HG02610 (cell line): ENCODE measurements around the gene SLC7A9.
"Not testable (repeated sequence)": the region's sequence is repeated elsewhere in the genome, so short reads cannot be mapped to it uniquely, and the experiment has no call there.

Experiments used
- ATAC-seq: cut with Tn5 transposase; IDR thresholded peaks from one replicate; pipeline ENCODE4 v1.9.1; 2021; ENCODE audit warnings: mild to moderate bottlenecking, moderate library complexity; ENCODE audit not compliant: unreplicated experiment

The SLC7A9 gene

GRCh38 chr19:32886241-32886640, 16.7 kb upstream of the SLC7A9 start:
- no peak for ATAC-seq

- ATAC-seq = not testable (repeated sequence)
Observed at GRCh38 chr19:32885255-32885654, 15.7 kb upstream of the SLC7A9 start.

GRCh38 chr19:32881766-32882165, 12.2 kb upstream of the SLC7A9 start:
- no peak for ATAC-seq

GRCh38 chr19:32880622-32881021, 11.1 kb upstream of the SLC7A9 start:
- ATAC-seq = no peak

GRCh38 chr19:32879741-32880140, 10.2 kb upstream of the SLC7A9 start:
- ATAC-seq = no peak

- no peak for ATAC-seq
Observed at GRCh38 chr19:32878988-32879387, 9.4 kb upstream of the SLC7A9 start.

GRCh38 chr19:32877977-32878745, 8.6 kb upstream of the SLC7A9 start:
- ATAC-seq = no peak

- no peak for ATAC-seq
Observed at GRCh38 chr19:32877323-32877912, 7.9 kb upstream of the SLC7A9 start.

GRCh38 chr19:32876919-32877285, 7.3 kb upstream of the SLC7A9 start:
- no peak for ATAC-seq

- no peak for ATAC-seq
Observed at GRCh38 chr19:32876236-32876918, 6.8 kb upstream of the SLC7A9 start.

GRCh38 chr19:32875428-32875827, 5.9 kb upstream of the SLC7A9 start:
- ATAC-seq = no peak

- ATAC-seq = no peak
Observed at GRCh38 chr19:32874605-32875004, 5.0 kb upstream of the SLC7A9 start.

GRCh38 chr19:32873247-32873959, 3.8 kb upstream of the SLC7A9 start:
- no peak for ATAC-seq

- ATAC-seq = no peak
Observed at GRCh38 chr19:32872391-32872790, 2.8 kb upstream of the SLC7A9 start.

GRCh38 chr19:32870981-32871451, 1.4 kb upstream of the SLC7A9 start:
- no peak for ATAC-seq

- no peak for ATAC-seq
Observed at GRCh38 chr19:32869966-32870573, 503 bp upstream of the SLC7A9 start.

- no peak for ATAC-seq
Observed at GRCh38 chr19:32868206-32868950, 1.2 kb downstream of the SLC7A9 start.

- not testable (repeated sequence) for ATAC-seq
Observed at GRCh38 chr19:32867436-32867835, 2.1 kb downstream of the SLC7A9 start.

- no peak for ATAC-seq
Observed at GRCh38 chr19:32866564-32867265, 2.9 kb downstream of the SLC7A9 start.

GRCh38 chr19:32866061-32866460, 3.5 kb downstream of the SLC7A9 start:
- no peak for ATAC-seq
